Duodenal mucosa (tissue), 2 donors: ENCODE measurements around the gene PRICKLE2.

Source experiments
- H3K27ac ChIP-seq: one replicate; pipeline ENCODE4 v1.7.0; 2013; ENCODE audit warnings: low read depth, low read length
- H3K27me3 ChIP-seq, 2 donors: one replicate each; pipeline ENCODE4 v1.7.0; 2013; ENCODE audit warnings: low read length in 2 of 2, control low read depth in 1 of 2; ENCODE audit not compliant: insufficient read depth in 2 of 2, control insufficient read depth in 1 of 2
- H3K36me3 ChIP-seq, 2 donors: one replicate each; pipeline ENCODE4 v1.7.0; 2013; ENCODE audit warnings: low read length in 2 of 2, control low read depth in 1 of 2; ENCODE audit not compliant: insufficient read depth in 2 of 2, control insufficient read depth in 1 of 2
- H3K4me1 ChIP-seq, 2 donors: one replicate each; pipeline ENCODE4 v1.7.0; 2013; ENCODE audit warnings: low read length in 2 of 2, control low read depth in 1 of 2; ENCODE audit not compliant: insufficient read depth in 2 of 2, control insufficient read depth in 1 of 2
- H3K4me3 ChIP-seq, 2 donors: one replicate each; pipeline ENCODE4 v1.7.0; 2013; ENCODE audit warnings: low read length in 2 of 2, low read depth in 1 of 2
- H3K9ac ChIP-seq, 2 donors: one replicate each; pipeline ENCODE4 v1.7.0; 2013; ENCODE audit warnings: low read length in 2 of 2, low read depth in 1 of 2
- H3K9me3 ChIP-seq, 2 donors: one replicate each; pipeline ENCODE4 v1.7.0; 2013; ENCODE audit warnings: low read length in 2 of 2, control low read depth in 1 of 2; ENCODE audit not compliant: control insufficient read depth in 1 of 2

The PRICKLE2 gene

DNA sequence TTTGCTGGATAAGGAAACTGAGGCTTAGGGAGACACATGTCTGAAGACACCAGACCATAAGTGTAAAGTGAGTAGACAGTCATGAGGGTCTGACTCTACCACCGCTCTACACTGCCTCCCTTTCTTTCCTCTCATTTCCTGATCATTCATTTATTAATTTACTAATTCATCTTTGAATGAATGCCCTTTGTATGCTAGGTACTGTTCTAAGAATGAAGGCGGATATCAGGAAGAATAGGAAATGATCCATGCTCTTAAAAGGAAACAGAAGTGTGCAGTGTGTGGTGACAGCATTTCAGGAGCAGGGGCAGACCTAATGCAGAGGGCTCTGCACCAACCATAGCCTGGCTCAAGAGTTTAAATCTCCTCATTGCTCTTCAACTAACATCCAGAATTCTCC is 170.2 kb downstream of the PRICKLE2 start:
- peaks cover 0 to 3% of the 10 kb centered on the region in 2 donors for H3K27me3 ChIP-seq
- H3K4me3 ChIP-seq = no peak overlapping the region
- H3K9ac ChIP-seq = no peak overlapping the region
- H3K27ac ChIP-seq = no peak overlapping the region
- no peaks in the 10 kb centered on the region for H3K9me3 ChIP-seq
- H3K4me1 ChIP-seq = no peaks in the 10 kb centered on the region
- no peaks in the 10 kb centered on the region for H3K36me3 ChIP-seq

DNA sequence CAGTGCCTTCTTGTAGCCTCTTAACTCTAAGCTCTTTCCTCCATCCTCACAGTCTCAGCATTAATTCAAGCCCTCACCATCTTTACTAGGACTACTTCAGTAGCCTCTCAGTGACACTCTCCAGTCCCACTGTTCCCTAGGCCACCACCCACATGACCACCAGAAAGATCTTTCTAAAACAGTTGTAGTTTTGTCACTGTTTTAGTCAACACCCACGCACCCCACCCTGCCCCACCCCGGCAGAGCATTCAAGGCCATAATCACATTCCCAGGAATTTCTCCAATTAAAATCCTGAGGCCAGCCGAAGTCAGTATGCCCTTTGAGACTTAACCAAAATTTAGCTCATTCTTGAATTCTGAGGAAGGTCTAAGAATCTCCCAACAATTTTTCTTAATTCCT is 170.8 kb downstream of the PRICKLE2 start:
- Histone ChIP-seq H3K27me3 (peaks cover 0 to 3% of the 10 kb centered on the region in 2 donors), H3K9ac (no peak overlapping the region), H3K9me3 (no peaks in the 10 kb centered on the region), H3K36me3 (no peaks in the 10 kb centered on the region), H3K4me3 (no peak overlapping the region), H3K4me1 (no peaks in the 10 kb centered on the region), H3K27ac (no peak overlapping the region)

DNA sequence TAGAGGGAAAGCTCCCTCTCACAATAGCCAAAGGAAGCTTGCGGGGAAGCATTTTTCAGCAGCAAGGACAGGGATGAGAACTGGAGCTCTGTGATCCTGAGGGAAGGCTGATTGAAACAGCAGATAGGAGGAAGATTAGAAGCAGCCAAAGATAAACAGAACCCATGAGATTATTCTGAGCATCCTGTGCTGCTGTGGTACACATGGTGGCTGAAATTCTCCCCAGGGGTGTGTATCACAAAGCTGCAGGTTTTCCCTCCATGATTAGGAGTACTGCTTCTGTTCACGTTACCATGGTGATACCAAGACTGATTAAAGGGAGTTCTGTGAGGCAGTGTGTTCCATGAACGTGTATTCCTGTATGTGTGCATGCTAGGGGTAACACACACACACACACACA is 171.7 kb downstream of the PRICKLE2 start:
- H3K27me3 ChIP-seq = peaks cover 0 to 3% of the 10 kb centered on the region in 2 donors
- no peaks in the 10 kb centered on the region for H3K4me1 ChIP-seq
- no peak overlapping the region for H3K27ac ChIP-seq
- no peak overlapping the region for H3K4me3 ChIP-seq
- no peak overlapping the region for H3K9ac ChIP-seq
- no peaks in the 10 kb centered on the region for H3K36me3 ChIP-seq
- H3K9me3 ChIP-seq = no peaks in the 10 kb centered on the region

DNA sequence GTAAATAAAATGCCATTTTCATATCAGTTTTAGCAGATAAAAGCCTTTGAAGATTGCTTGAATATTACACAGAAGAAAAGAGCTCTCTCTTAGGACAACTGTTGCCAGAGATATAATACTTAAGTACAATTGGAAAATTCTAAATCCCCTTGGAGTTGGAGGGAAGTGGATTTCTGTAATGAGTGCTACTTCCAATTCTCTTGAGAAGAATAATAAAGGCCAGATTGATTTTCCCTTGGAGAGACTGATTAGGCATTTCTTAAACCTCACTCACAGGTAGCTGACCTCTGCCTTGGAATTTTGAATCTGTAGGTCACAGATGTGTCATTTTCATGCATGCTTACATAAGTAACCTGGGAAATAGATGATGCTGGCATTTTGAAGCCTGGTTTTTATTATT is 172.1 kb downstream of the PRICKLE2 start:
- H3K9me3 ChIP-seq = no peaks in the 10 kb centered on the region
- peaks cover 0 to 1% of the 10 kb centered on the region in 2 donors for H3K27me3 ChIP-seq
- no peak overlapping the region for H3K27ac ChIP-seq
- H3K36me3 ChIP-seq = no peaks in the 10 kb centered on the region
- no peak overlapping the region for H3K9ac ChIP-seq
- no peak overlapping the region for H3K4me3 ChIP-seq
- no peaks in the 10 kb centered on the region for H3K4me1 ChIP-seq

DNA sequence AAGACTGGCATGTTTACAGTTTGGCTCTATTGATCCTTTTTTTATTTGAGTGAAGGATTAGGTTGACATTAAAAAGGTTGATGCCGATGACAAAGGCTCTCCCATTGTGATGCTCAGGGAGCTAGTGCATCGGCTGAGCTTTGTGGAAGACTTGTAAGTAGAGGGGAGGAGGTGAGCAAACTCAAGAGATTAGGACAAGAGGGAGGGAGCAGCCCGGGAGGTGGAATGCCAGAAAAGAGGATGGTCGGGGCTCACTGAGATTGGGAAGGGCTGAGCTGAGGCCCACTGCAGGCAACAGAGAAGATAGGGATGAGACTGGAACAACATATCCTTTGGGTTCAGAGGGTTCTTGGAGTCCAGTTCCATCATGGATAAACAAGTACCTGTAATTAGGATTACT is 175.4 kb downstream of the PRICKLE2 start:
- Histone ChIP-seq H3K9me3 (no peaks in the 10 kb centered on the region), H3K27ac (no peak overlapping the region), H3K4me1 (no peaks in the 10 kb centered on the region), H3K27me3 (peaks cover 0 to 6% of the 10 kb centered on the region in 2 donors), H3K4me3 (no peak overlapping the region), H3K9ac (no peak overlapping the region), H3K36me3 (no peaks in the 10 kb centered on the region)

DNA sequence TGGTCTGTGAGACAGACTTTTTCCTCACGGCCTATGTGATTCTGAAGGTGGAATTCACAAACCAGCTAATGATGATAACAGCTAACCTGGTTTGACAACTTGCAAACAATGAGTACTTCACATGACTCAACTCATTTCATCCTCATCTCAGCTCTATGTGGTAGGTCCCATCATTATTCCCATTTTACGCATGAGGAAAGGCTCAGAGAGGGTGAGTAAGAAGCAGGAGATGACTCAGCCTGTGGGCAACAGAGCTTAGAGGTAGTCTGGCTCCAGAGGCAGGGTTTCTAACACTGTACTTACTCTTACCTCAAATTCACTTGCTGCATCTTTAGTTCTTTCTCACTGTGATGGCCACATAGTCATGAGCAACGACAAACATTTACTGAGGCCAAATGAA is 176.1 kb downstream of the PRICKLE2 start:
- Histone ChIP-seq H3K4me1 (no peaks in the 10 kb centered on the region), H3K9ac (no peak overlapping the region), H3K27me3 (peaks cover 0 to 6% of the 10 kb centered on the region in 2 donors), H3K27ac (no peak overlapping the region), H3K9me3 (no peaks in the 10 kb centered on the region), H3K4me3 (no peak overlapping the region), H3K36me3 (no peaks in the 10 kb centered on the region)

DNA sequence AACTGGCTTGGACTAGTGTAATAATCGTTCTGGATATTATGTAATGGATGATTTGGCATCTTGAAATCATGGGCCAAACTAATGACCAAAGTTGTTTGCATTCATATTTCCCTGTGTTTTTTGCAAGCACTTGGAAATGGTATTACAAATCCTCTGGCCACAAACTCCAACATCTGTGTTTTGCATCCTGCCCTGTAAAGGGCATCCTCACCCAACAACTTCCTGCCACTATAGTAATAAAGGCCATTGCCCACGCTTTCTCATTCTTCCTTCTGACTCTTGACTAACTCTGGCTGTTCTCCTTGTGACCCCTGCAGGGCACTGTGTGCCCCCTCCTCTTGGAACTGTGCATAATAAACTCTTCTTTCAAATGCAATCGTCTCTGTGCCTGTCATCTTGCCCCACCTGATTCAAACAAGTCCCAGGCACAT is 176.6 kb downstream of the PRICKLE2 start:
- no peaks in the 10 kb centered on the region for H3K36me3 ChIP-seq
- H3K9ac ChIP-seq = no peak overlapping the region
- no peaks in the 10 kb centered on the region for H3K9me3 ChIP-seq
- no peak overlapping the region for H3K4me3 ChIP-seq
- H3K4me1 ChIP-seq = no peaks in the 10 kb centered on the region
- peaks cover 0 to 6% of the 10 kb centered on the region in 2 donors for H3K27me3 ChIP-seq
- H3K27ac ChIP-seq = no peak overlapping the region

DNA sequence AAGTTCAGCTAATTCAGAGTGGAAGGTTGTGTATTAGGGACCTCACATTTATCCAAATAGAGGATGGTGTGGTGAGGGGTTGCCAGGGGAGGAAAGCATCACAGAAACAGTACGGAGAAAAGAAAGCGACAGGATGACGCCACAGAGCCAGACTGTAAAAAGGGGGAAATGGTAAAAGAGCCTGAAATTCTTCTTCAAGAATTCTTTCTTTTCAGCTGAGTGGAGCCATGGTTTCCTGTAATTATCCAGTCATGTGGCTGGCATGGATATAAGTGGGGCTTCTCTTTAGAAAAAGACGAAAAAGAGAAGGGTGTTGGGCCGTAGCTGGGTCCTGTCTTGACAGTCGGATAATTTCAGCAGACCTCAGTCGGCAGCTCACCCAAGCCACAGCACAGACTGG is 177.5 kb downstream of the PRICKLE2 start:
- H3K27ac ChIP-seq = no peak overlapping the region
- H3K4me3 ChIP-seq = no peak overlapping the region
- no peaks in the 10 kb centered on the region for H3K4me1 ChIP-seq
- no peak overlapping the region for H3K9ac ChIP-seq
- no peaks in the 10 kb centered on the region for H3K9me3 ChIP-seq
- no peaks in the 10 kb centered on the region for H3K36me3 ChIP-seq
- peaks cover 0 to 6% of the 10 kb centered on the region in 2 donors for H3K27me3 ChIP-seq

DNA sequence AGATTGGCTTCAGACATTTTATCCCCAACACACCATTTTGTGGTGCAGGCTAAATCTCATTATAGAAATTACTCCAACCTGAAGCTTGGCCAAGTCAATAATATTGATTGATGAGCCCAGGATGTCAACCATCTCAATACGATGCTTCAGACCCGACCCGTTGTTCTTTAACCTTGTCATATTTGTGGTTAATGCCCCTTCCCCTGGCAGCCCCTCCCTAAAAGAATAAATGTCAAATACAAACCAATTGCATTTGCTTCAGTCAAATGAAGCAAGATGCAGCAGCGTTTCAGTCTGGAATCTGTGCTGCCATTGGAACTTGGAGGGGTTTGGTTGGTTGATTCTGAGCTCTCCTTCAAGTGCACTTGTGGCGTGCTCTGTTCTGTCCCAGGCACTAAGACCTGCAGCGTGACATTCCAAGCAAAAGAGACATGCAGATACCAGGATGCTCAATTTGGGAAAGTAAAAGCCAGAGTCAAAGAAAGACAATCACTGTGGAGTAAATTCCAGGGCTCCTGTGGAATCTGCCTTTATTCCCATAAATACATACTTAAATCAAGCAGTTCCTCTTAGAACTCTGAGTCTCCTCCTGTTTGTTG is 178.2 kb downstream of the PRICKLE2 start:
- Histone ChIP-seq H3K27me3 (peaks cover 0 to 6% of the 10 kb centered on the region in 2 donors), H3K9me3 (no peaks in the 10 kb centered on the region), H3K4me3 (no peak overlapping the region), H3K27ac (no peak overlapping the region), H3K9ac (no peak overlapping the region), H3K36me3 (no peaks in the 10 kb centered on the region), H3K4me1 (no peaks in the 10 kb centered on the region)

DNA sequence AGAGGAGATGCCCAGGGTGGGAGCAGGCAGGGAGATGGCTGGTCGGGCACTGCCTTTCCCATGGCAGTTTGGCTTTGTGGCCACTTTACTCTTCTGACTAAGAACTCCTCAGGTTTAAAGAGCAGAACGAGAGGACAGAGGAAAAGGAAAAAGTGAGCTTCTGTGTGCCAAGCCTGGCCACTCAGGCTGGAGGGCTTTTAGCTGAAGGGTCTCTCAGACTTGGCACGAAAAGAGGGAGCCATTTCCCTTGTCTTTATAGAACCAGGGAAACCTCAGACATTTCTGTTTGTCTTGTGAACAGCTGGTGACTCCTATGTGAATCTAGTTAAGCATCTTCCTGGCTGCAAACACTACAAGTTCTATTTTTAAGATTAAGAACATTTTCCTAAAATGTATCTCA is 178.7 kb downstream of the PRICKLE2 start:
- Histone ChIP-seq H3K9me3 (no peaks in the 10 kb centered on the region), H3K27ac (no peak overlapping the region), H3K9ac (no peak overlapping the region), H3K36me3 (no peaks in the 10 kb centered on the region), H3K4me1 (no peaks in the 10 kb centered on the region), H3K27me3 (peaks cover 0 to 6% of the 10 kb centered on the region in 2 donors), H3K4me3 (no peak overlapping the region)

DNA sequence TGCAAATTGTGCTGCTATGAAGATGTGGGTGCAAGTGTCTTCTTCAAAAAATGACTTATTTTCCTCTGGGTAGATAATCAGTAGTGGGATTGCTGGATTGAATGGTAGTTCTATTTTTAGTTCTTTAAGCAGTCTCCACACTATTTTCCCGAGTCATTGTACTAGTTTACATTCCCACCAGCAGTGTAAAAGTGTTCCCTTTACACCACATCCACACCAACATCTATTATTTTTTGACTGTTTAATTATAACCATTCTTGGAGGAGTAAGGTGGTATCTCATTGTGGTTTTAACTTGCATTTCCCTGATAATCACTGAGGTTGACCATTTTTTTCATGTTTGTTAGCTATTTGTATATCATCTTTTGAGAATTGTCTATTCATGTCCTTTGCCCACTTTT is 182.3 kb downstream of the PRICKLE2 start:
- no peaks in the 10 kb centered on the region for H3K36me3 ChIP-seq
- no peaks in the 10 kb centered on the region for H3K4me1 ChIP-seq
- H3K27me3 ChIP-seq = peaks cover 0 to 6% of the 10 kb centered on the region in 2 donors
- H3K4me3 ChIP-seq = no peak overlapping the region
- H3K9me3 ChIP-seq = no peaks in the 10 kb centered on the region
- H3K27ac ChIP-seq = no peak overlapping the region
- H3K9ac ChIP-seq = no peak overlapping the region
